SK-N-DZ (cell line): ENCODE measurements around the gene PNMA8C.
"Not testable (repeated sequence)": the region's sequence is repeated elsewhere in the genome, so short reads cannot be mapped to it uniquely, and the experiment has no call there.

ENCODE experiments used
- DNase-seq: peaks from one replicate; pipeline ENCODE4 v3.0.0-alpha.2; 2015; ENCODE audit warnings: low spot score

Gene PNMA8C

GRCh38 chr19:46411925-46412649, 16.6 kb downstream of the PNMA8C start:
- no peak for DNase-seq

- no peak for DNase-seq
These were observed 17.4 kb downstream of the PNMA8C start for GRCh38 chr19:46411088-46411924.

GRCh38 chr19:46410205-46411087, 18.3 kb downstream of the PNMA8C start:
- DNase-seq, result no peak

GRCh38 chr19:46409191-46409590, 19.5 kb downstream of the PNMA8C start:
- DNase-seq, result no peak

- DNase-seq, result peak; percentile 32
These were observed 20.1 kb downstream of the PNMA8C start for GRCh38 chr19:46408664-46409039.

GRCh38 chr19:46407856-46408663, 20.7 kb downstream of the PNMA8C start:
- DNase-seq, result no peak

GRCh38 chr19:46406976-46407375, 21.8 kb downstream of the PNMA8C start:
- DNase-seq, result no peak

- DNase-seq, result peak; percentile 50
These were observed 23.8 kb downstream of the PNMA8C start for GRCh38 chr19:46404753-46405468.

- peak; percentile 73 for DNase-seq
These were observed 24.5 kb downstream of the PNMA8C start for GRCh38 chr19:46404055-46404752.

GRCh38 chr19:46402725-46403124, 26.0 kb downstream of the PNMA8C start:
- DNase-seq, result no peak

- DNase-seq, result not testable (repeated sequence)
These were observed 30.8 kb downstream of the PNMA8C start for GRCh38 chr19:46397801-46398479.

GRCh38 chr19:46394402-46394797, 34.3 kb downstream of the PNMA8C start:
- no peak for DNase-seq

GRCh38 chr19:46393456-46394401, 35.0 kb downstream of the PNMA8C start:
- no peak for DNase-seq

GRCh38 chr19:46392837-46393236, 35.9 kb downstream of the PNMA8C start:
- DNase-seq, result no peak

- no peak for DNase-seq
These were observed 36.4 kb downstream of the PNMA8C start for GRCh38 chr19:46392252-46392801.

- no peak for DNase-seq
These were observed 37.2 kb downstream of the PNMA8C start for GRCh38 chr19:46391296-46392251.

- no peak for DNase-seq
These were observed 37.9 kb downstream of the PNMA8C start for GRCh38 chr19:46390866-46391265.
